NOMO-1 (cell line): ENCODE results near the gene ARHGAP32.
A peak's percentile ranks its signal among the peaks of the same experiment; 100 is the strongest.

ENCODE experiments used
- DNase-seq, 2 experiments: peaks; one replicate each; lab custom pipeline; 2025; ENCODE audit not compliant: unreplicated experiment in 2 of 2; lab: John Stamatoyannopoulos, UW

ARHGAP32 gene

DNA sequence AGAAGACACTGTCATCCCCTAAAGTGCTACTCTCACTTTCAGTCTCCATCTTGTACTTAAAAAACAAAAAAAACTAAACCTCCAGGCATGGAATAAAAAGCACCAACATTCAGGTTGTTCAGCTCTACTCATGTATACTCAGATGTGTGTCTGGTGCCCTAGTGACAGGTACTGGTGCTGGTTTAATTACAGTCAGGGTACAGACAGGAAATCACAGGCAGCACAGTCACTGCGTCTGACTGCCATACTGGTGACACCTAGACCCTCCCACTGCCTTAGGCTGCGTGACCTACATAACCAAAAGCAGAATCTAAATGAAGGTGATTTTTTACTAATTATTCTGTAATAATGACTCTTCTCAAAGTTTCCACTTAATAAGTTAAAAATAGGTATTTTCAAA lies at the start of gene ARHGAP32:
Gene ARHGAP32, minus strand, starts transcription at position 176 of the 400 bp plus-strand sequence. Its CDS starts 127 bp downstream, at position 49.
- DNase-seq: no peak

DNA sequence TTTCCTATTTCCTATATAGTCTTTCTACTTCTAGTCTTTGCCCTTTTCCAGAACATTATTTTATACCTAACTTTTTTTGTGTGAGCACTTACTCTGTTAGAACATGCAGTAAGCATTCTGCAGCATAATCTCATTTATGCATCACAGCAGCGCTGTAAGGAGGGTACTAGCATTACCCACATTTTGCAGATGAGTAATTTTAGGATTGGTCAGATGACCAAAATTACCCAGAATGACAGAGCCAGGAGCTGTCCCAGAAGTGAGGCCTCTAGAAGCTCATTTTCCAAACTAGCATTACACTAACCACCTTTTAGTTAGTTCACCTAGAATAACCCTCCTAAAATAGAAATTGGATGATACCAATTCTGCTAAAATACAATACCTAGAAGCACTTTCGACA lies 47.1 kb upstream of the ARHGAP32 start:
- DNase-seq: no peak

DNA sequence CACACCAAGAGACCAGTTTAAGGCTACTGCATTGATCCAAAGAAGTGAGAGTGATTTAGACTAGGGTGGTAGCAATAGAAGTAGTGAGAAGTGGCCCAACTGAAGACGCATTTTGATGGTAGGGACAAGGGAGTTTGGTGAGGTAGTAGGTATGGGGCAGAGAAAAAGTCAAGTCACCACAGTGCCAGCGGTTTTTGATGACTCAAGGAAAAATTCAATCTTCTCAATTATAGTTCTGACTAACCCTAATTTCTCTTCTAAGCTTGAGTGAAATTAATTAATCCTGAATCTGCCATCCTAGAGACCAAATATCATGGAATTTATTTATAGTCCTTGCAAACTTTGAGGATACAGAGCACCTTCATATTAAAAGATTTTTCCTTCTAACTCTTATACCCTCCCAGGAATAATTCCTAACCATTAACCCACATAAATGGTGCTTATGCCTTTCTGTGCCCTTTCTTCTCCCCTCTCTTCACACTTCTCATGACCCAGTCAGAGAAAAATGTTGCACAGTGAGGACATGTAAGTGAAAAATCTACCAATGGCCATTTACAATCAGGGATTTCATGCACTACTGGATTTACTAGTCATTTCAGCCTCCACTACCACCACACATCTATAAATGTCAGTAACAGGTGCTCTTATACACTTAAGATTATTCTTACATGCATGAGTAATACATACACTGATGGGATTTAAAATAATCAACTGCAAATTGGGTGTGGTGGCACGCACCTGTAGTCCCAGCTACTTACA lies 45.9 kb upstream of the ARHGAP32 start:
- DNase-seq: no peak

DNA sequence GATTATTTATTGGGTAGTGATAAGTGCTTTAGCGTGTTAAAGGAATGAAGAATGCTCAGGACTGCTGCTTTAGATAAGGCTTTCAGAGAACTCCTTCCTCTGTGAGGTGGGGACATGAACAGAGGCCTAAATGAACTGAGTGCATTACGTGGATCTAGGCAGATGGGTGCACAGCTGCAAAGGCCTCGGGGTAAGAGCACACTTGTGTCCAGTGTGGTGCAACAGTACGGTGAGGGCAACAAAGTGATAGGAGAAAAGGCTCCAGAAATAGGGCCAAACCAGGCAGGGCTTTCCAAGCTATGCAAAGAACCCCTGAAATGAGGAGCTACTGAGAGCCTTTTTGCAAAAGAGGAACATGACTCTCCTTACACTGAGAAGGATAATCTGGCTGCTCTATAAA lies 45.3 kb upstream of the ARHGAP32 start:
- no peak for DNase-seq

DNA sequence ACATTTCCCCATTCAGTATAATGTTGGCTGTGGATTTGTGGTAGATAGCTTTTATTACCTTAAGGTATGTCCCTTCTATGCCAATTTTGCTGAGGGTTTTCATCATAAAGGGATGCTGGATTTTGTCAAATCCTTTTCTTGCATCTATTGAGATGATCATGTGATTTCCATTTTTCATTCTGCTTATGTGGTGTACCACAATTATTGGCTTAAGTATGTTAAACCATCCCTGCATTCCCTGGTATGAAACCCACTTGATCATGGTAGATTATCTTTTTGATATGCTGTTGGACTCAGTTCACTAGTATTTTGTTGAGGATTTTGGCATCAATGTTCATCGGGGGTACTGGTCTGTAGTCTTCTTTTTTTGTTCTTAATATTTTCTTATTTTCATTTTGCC lies 44.7 kb upstream of the ARHGAP32 start:
- no peak for DNase-seq

DNA sequence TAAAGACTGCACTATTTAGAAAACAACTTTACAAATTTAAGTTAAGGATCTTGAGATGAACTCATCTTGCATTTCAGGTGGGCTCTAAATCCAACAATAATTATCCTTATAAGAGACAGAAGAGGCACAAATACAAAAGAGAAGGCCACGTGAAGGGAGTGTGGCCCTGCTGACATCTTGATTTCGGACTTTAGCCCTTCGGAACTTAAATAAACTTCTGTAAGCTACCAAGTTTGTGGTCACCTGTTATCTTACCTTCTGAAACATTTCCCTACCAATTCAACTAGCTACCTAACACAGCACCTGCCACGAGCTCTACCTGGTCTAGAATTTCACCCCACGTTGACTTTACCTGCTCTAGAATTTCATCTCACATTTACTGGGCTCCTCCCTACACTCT lies 42.9 kb upstream of the ARHGAP32 start:
- DNase-seq: no peak

DNA sequence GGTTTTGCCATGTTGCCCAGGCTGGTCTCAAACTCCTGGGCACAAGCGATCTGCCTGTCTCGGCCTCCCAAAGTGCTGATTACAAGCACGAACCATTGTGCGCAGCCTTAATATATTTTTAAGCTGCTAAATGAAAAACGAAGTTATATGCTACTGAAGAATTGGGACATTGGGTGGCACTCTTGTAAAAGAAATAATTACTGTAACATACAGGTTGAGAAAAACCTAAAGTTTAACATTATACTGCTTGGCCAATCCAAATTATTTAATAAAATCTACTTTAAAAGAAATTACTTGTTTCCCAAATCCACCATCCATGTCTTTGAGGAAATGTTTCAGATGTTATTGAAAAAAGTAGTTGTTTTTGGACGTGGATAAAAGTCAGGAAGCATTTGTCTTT lies 37.9 kb upstream of the ARHGAP32 start:
- no peak for DNase-seq

DNA sequence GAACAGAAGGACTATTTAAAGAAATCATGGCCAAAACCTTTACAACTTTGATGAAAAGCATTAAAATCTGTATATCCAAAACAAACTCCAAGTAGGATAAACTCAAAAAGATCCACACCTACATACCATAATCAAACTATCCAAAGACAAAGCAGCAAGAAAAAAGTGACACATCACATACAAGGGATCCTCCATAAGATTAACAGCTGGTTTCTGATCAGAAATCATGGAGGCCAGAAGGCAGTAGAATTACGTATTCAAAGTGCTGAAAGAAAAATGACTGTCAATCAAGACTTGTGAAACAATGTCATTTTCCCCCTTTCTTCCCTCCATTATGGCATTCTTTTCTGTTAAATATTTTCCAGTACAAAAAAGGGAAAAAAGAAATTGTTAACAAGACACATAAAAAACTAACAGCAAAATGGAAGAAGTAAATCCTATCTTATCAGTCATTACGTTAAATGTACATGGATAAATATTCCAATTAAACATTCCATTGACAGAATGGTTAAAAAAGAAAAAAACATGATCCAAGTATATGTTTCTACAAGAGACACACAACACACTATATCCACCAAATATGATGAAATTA lies 34.2 kb upstream of the ARHGAP32 start:
- DNase-seq: no peak

DNA sequence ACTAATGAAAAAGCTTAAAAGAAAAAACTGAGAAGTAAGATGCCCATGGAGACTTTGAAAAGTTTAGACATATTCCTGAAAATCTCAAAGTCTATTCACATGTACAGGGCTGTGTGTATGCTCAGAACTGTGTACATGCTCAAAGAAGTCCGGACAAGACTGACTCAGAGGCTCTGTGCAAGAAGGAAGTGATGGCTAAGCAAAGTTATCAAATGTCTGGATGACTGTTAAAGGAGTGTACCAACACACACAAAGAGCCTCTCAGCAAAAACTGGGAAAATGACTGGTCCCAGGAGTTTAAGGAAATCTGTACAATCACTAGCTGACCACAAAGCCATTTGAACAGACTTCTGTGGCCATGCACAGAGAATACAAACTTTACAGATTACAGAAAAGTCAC lies 33.1 kb upstream of the ARHGAP32 start:
- DNase-seq: no peak

DNA sequence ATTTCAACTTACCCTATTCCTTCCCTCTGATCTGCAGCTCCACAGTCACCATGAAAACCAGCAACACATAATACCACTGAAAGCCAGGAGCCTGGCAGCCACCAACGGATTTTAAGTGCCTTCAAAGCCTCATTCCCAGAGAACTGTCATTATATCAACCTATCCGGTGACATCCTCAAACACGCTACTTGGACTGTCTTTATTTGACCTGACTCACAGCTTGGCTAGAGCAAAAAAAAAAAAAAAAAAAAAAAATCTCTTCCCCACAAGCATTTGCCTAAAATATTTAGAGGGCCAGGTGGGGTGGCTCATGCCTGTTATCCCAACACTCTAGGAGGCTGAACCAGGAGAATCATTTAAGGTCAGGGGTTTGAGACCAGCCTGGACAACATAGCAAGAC lies 32.4 kb upstream of the ARHGAP32 start:
- no peak for DNase-seq

DNA sequence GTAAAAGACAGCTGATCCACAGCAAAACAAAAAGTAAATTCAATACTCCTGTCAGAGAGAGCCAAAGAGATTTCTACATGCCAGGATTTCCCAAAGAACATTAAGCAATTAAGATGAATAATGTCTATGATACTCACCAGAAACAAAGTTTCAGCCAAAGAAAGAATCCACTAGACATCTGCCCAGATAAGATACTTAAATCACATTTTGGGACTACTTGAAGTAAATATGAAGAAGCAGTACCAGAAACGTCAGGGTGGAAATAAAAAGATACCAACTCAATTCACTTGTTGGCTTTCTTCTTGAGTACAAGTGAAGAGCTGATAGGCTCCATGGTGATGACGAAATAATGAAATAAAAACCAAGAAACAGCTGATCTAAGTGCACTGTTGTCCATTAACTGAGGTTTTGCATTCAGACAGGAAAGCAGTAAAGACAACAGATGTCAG lies 31.6 kb upstream of the ARHGAP32 start:
- no peak for DNase-seq

DNA sequence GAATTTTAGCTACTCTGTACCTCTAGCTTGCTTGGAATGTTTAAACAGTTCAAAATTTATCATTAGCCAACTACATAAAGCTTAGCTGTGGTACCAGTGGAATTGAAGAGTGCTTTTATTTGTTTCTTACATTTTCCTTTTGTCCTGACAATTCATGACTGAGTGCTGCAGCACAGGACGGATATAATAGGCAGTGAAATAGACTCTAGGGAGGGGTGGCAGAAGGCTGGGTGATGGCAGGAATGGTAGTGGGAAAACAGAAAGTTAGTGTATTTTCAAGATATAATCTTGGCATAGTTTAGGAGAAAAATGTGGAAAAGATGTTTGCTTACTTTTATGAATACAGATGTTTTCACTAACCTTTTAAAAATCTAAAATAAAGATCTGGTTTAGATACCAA lies 31.1 kb upstream of the ARHGAP32 start:
- DNase-seq: no peak

DNA sequence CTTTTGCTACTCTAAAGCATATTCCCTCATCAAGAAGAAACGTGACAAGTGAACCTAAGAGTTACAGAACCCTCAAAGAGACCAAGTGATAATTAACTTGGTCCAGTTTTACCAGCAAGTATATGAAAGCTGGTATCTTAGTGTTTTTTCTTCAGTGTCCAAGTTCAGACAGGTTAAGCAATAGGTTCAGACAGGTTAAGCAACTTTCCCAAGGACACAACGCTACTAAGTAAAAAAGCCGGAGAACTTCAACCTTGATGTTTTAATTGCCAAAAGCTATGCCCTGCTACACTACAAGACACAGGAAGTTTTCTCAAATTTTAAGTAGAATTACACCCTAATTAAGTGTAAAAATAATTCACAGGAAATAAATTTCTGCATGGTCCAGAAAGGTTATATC lies 30.0 kb upstream of the ARHGAP32 start:
- DNase-seq: no peak

DNA sequence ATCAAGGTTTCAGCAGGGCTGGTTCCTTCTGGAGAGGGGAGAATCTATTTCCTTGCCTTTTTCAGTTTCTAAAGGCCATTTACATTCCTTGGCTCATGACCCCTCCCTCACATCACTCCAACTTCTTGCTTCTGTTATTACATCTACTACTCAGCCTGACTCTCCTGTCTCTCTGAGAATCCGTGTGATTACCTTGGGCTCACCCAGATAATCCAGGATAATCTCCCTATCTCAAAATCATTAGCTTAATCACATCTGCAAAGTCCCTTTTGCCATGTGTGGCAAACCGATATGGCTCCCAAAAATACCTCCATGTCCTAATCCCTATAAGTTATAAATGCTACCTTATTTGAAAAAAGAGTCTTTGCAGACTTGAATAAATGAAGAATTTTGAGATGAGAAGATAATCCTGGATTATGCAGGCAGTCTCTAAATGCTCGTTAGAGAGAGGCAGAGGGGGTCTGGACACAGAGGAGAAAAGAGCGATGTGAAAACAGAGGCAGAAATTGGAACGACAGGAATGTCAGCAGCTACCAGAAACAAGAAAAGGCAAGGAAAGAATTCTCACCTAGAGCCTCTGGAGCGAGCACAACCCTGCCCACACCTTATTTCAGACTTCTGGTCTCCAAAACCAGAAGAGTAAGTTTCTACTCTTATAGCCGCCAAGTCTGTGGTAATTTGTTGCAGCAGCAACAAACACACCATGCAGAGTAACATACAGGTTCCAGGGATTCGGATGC lies 23.6 kb upstream of the ARHGAP32 start:
- no peak for DNase-seq

DNA sequence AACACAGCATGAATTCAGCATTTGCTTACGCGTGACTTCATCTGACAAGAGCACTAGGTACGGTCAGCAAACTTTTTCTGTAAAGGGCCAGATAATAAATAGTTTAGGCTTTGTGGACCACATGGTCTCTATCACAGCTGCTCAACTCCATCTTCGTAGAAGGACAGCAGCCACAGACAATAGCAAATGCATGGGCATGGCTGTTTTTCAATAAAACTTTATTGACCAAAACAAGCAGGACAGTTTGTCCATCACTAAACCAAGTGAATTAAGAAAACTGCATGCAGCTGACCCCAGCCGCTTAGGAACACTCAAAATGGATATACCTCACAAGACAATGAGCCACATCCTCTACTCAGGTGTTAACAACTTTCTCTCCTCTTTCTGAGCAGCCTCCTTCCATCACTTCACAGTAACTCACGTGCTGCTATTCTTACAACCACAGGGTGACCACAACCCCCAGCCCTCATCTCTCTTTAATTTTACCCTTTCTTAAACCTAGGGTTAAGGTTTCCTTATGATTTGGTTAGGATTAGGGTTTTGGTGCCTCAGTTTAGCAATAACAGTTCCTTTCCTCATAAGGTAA lies 22.7 kb upstream of the ARHGAP32 start:
- no peak for DNase-seq

DNA sequence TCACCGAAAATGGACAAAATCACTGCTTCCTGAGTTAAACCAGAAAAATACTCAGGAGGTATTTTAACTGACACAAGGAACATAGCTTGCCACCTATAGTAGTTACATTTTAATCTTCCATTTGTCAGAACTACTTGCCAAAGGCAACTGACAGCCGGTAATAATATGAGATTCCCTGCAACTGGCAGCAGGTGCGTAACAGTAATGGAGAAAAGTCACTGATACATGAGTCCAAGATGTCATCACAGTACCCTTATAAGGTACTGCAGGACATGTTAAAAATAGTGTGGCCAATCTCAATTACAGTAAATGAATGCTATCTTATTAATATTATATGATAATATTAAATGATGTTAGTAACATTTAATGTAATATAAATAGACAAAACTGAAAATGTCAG lies 21.1 kb upstream of the ARHGAP32 start:
- no peak for DNase-seq

DNA sequence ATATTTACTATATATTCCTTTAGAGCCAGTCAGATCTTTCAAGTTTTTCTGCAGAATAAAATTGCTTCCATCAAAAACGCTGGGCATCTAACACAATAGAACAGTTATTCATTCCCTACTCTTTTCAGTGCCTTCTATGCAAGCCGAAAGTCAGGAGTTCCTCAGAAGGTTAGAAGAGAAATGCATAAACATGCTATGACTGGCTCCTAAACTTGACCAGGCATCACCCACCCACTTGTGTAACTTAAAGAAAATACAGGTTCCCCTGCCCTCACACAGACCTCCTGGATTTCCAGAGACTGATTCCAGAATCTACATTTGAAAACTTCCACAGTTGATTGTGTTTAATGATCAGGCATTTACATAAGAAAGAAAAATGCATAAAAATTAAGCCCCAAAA lies 19.3 kb upstream of the ARHGAP32 start:
- no peak for DNase-seq

DNA sequence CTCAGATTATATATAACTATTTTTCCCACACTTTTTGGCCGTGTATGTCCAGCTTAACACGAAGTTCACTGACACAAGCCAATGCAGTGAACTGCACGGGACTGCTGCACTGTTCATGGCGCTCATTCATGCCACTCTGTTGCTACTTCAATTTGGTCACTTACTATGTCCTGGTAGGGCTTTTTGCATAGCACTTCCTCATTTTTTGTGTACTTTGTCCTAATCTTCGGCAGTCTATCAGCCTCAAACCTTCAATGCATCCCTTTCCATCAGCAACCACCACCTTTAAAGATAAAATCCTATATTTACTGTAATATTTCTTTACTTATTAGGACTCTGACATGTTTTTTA lies 18.7 kb upstream of the ARHGAP32 start:
- DNase-seq: peak; percentile 44 to 67

DNA sequence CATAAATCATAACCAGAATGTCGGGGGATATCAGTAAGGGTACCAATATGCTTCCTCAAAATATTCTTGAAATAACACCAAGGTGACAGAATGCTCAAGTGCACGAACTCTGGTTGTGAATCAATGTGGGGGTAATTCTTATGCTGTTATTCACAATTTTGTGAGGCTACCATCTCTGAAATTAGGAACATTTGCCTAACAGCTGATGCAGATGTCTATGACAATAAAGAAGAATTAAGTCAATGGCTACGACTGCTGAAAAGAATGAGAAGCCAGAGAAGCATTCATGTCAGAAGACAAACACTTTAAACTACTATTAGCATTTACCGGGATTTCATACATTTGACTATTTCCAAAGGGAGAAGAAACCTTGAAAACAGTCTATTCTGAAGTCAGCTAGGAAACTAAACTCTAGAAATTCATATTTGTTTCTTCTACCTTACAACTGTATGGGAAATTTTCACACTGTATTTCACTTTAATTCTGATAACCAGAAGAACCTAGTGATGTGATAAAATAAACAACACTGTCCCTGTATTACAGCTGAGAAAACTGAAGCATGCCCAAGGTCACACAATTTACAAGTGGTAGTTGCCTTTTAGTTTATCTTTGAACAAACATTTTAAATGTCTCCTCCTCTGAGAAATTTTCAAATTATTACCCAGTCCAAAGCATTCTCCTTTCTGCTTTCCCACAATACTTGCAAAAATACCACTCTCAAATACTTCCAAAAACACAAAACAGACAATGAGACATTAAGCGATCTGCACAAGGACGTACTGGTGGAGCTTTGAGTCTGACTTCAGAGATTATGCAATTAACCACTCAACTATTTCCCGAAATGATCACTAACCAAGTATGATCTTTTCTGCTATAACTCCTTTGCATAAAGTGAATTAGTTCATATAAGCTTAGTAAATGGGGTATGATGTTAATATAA lies 18.0 kb upstream of the ARHGAP32 start:
- peak in 1 of 2 experiments; percentile 67 for DNase-seq

DNA sequence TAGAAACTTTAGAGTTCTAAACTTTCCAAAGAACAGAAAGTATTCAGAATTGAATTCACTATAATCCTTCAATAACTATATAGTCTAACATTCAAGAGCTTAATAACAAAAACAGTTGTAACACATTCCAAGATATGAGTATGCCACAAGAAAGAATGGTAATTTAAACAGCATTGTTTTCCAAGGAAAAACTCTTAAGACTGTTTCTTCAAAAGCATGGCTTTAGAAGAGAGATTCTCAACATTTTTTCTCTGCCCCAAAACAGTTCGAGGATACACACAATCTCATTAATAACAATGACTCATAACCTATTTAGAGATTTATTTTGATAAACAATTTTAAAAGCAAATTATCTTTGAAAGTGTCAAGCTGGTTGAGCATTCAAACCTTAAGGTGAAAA lies 16.7 kb upstream of the ARHGAP32 start:
- no peak for DNase-seq
